Activated CD4-positive, alpha-beta T cell treated with anti-CD3 and anti-CD28 coated beads, Interleukin-2, amount 50 U/mL, for 1 hour (primary cell): ENCODE data around the gene CCDC97.
A peak's percentile ranks its signal among the peaks of the same experiment; 100 is the strongest.

Source experiments
- DNase-seq: peaks from one replicate; pipeline ENCODE4 v3.0.0-alpha.2; 2020

Gene CCDC97

DNA sequence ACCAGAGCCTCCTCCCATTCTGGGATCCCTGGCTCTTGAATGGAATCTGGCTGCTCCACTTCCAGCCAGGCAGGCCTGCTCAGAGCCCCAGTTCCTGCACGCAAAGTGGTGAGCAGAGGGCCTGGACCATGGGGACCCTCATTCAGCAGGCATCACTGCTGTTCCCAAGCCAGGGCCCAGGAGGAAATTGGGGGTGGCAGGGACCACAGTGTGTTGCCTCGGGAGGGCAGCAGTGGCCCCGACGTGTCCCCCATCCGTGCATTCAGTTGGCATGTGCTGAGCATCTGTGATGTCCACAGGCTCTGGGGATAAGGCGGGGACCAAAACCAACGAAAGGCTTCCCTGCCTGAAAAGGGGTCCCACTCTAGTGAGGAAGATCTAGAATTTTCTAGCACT, 11.2 kb downstream of the CCDC97 start:
- no peak for DNase-seq

DNA sequence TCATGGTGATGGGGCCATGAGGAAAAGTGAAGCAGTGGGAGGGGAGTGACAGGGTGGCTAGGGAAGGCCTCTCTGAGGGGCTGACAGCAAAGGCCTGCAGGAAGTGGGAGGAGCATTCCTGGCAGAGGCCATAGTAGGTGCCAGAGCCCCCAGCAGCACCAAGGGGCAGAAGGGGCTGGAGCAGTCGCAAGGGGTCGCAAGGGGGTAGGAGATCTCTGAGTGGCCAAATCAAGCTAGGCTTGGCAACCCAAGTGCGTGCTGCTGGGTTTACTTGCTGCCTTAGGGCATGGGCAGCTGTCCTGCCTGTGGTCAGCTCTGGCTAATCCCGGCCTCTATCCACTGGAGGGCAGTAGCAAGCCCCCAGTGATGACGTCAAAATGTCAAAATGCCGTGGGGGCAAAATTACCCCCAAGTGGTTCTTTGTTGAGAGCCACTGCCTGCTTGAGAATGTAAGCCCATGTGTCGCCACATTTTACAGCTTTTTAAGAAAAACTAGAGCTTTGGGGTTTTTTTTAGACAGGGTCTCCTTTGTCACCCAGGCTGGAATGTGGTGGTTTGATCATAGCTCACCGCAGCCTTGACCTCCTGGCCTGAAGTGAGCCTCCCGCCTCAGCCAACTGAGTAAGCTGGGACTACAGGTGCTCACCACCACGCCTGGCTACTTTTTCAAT, 11.8 kb downstream of the CCDC97 start:
- DNase-seq, result no peak

DNA sequence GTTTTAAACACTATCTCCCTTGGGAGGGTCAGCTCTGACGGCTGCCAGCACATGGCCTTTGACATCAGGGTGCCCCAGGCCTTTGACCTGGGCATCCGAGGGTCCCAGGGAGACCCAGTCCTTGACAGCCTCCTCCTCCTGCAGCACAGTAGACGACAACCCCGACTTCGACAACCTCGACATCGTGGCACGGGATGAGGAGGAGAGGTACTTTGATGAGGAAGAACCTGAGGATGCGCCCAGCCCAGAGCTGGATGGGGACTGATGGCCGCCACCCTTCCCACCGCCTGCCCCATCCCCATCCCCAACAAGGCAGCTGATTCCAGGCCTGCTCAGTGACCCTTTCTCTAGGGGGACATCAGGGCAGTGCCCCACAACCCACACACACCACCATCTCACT, 12.5 kb downstream of the CCDC97 start:
- no peak for DNase-seq

DNA sequence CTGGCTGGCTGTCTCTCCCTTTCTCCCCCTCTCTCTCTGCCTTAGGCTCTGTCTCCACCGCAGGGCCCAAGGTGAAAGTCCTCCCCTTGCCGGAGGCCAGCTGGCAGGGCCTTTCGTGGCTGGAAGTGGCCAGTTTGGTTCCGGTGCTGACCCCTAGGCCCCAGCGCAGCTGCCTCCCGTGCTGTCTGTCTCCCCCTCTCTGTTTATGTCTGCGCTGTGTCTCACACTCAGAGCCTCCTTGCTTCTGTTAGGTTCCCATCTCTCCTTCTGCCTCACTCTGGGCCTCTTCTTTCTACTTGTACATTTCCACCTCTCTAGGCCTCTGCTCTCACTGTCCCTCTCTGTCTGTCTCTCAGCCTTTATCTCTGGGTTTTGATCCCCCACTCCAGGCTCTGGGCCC, 13.1 kb downstream of the CCDC97 start:
- no peak for DNase-seq

DNA sequence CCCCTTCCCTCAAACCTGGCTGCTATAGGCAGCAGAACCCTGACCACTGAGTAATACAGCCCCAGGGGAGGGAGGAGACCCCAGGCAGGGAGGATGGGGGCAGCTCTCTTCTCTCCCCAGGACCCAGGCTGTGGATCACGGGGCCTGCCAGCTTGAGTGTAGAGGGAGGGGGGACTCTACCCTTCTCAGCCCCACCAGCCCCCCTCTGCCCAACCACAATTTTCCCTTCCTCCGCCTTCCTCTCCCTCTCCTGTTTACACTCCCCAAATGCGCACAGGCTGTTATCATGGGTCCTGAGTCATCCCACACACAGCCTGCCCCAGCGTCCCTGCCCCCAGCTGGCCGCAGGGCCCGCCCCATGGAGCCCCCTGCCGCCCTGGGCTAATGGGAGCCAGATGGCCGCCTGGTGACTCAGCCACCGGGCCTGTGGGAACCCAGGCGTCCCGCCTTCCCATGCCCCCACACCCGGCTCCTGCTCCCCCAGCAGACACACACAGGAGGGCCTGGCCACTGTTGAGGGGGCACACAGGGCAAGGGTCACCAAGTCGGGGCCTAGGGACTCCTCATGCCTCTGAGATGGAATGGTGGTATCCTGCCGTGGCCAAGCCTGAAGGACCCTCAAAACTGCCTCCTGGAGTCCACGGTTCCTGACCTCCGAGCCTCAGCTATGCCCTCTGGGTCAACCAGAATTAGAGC, 13.6 kb downstream of the CCDC97 start:
- no peak for DNase-seq

DNA sequence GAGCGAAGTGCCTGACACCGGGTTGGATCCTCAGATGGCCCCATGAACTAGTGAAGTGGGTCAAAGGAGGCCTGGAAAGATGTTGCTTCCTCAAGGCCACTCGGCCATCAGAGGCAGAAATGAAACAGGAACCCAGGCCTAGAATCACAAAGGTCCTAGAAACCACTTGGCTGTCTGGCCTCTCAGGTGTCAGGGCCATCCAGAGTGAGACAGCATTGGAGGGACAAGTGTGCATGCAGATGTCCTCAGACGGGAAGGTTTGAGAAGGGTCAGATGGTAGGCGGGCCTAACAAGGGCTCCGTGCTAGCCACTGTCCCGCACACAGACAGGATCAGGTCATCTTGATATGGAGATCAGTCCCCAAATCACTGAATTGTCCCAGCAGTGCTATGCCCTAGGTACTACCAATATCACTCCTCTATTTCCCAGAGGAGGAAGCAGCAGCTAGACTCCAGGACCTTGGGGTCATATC, 14.3 kb downstream of the CCDC97 start:
- DNase-seq, result no peak

DNA sequence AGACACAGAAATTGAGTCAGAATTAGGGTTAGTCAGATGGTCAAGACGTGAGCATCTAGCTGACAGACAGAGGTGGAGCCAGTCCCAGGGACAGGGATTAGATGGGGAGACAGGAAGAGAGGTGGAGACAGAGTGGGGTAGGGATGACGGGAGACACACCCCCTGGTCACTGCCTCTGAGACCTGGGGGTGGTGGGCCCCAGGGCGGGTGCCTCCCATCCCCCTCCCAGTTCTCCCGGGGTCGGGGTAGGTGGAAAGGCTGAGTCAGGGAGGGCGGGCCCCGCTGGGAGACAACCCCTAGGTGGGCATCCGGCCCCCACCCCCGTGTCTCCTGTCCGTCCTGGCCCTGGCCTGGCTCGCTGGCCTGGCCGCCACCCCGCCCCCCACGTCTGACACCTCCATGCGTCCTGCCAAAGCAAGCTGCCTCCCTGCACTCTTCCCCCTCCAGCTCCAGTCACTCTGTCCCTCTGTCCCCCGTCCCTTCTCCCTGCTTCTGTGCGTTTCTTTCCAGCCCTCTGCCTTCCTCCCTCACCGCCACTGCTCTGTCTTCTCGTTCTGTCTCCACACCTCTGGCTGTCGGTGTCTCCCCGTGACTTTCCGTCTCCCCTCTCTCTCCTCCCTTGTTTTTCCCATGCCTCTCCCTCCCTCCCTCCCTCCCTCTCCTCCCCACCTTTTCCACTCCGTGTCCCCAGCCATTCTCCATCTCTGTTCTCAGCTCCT, 15.1 kb downstream of the CCDC97 start:
- no peak for DNase-seq

DNA sequence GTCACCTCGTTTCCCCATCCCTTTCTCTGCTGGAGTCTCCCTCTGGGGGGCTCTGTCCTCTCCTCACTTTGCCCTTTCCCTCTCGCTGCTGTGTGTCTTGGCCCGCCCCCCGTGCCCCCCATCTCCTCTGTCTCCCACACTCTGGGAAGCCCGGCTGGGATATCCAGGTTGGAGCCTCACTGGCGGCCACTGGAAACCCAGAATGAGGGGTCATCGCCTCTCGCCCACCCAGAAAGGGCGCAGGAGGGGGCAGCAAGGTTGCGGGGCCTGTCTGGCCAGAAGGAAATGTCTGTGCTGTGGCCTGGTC, 15.6 kb downstream of the CCDC97 start:
- DNase-seq, result no peak

DNA sequence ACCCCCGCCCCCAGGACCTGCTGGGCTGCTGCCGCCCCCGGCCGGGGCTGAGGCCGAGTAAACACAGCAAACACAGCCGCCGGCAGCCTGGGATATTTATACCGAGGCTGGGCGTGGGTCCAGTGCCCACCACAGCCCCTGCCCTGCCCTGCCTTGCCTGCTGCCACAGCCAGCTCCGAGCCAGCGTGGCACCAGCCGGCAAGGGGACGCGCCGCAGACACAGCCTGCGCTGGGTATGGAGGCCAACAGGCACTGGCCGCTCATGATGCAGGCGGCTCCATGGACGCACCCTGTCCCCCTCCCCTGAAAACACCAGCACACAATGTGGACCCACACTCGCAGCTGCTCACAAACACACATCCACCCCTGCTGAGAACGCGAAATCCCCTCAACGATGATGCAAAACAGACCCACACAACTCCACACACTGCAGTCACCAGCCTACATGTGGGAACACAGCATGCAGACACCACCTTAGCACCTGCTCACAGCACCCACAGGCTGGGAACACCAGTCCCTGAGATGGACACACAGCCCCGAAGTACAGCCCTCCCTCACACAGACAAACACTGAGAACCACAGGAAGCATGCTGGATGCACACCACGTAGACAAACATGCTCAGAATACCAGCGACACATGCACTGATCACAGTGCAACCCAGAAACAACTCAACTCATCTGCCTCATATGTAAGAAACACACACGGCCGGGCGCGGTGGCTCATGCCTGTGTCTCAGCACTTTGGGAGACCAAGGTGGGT, 16.2 kb downstream of the CCDC97 start:
- no peak for DNase-seq

DNA sequence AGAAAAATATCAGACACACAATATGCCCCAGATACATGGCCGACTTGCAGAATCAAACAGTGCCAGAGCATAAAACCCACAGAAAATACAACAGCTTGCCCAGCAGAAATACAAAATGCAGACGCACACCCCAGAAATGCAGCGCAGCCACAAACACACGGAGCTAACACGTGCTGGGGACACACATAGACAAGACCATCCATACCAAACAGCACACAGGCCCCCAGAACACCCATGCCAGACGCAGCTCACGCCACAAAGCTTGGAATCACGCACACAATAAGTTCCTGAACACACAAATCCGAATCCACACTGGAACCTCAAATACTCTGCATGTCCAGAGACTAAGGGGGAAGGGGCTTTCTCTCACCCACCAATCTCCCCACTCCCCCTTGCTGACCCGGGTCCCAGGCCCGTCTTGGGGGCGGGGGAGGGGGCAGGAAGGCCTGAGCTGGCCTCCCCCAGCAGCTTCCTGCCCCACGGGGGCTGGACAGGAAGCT, 17.2 kb downstream of the CCDC97 start:
- no peak for DNase-seq

DNA sequence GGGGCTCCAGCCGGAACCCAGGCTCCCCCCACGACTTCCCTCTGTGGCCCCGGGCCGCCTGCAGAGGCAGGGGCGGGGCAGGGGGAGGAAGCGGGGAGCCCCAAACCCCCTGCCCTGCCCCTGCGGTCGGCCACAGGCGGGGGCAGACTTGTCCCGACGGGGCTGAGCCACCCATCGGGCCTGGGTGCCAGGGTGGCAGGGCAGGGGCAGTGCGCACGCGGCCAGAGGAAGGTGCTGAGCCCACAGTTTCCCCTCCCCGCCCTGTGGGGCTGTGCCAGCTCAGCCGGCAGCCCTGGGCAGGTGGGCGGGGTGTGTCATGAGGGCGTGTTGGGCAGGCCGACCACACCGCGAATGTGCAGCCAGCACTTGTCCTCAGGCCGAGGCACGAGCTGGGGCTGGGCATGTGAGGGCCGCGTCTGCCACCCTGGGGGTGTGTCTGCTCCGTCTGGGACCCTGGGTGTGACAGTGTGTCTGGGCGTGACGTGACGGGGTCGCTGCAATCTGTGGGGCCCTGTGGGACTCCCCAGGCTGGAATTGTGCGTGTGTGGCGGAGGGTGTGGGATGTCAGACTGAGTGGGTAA, 17.7 kb downstream of the CCDC97 start:
- DNase-seq, result peak; percentile 84

DNA sequence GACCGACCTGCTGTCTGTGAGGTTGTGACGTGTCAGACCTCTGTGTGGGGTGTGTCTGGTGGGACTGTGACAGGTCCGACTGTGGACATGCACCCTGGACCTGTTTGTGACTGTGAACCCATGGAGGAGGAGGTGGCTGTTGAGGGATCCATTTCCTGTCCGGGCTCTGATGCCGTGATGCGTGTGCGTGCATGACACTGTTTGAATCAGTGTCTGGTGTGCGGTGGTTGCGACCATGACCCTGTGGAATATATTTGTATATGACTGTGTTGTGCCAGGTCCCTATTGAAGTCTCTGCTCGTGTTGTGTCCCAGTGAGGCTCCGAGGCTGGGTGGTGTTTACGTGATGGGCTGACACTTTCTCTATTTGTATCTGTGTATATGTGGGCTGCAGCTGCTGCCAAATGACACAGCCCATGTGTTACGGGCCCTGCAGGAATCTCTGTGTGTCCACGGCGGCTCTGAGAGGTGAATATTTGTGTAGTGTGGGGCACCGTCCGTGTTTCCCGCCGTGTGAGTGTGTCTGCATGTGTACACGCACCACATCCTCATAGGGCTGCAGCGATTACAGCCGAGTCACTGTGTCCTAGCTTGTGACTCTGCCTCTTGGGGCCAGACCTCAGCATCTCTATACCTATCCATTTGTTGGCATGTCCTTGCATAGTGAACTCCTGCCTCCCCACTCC, 18.3 kb downstream of the CCDC97 start:
- no peak for DNase-seq

DNA sequence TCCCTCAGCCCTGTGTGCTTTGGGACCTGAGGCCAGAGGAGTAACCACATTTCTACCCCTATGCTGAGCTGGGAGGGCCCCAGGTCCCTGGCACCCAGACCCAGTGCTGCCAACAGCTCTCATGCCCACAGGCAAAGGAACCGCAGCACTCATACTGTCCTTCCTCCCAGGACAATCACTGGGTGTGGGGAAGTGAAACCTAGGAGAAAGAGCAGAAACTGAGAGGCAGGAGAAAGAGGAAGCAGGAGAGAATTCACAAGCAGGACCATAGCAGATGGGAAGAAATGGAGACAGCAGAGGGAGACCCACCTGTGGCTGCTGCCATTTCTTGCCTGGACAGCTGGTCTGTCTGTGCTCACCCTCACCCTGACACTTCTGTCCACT, 18.9 kb downstream of the CCDC97 start:
- DNase-seq, result no peak

DNA sequence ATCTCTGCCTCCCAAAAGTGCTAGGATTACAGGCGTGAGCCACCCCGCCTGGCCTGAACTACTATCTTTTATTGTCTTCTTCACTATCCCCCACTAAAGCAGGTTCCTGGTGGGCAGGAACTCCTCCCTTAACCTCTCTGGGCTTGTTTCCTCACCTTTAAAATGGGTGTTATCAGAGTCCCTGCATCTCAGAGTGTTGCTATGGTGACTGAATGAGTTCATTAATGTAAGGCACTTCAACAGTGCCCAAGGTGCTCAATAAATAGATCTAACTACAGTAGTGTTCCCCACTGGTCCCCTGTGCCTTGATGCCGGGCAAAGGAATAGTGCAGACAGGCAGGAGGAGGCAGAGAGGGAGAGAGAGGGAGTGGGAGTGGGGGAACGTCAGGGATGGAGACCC, 20.5 kb downstream of the CCDC97 start:
- DNase-seq, result no peak

DNA sequence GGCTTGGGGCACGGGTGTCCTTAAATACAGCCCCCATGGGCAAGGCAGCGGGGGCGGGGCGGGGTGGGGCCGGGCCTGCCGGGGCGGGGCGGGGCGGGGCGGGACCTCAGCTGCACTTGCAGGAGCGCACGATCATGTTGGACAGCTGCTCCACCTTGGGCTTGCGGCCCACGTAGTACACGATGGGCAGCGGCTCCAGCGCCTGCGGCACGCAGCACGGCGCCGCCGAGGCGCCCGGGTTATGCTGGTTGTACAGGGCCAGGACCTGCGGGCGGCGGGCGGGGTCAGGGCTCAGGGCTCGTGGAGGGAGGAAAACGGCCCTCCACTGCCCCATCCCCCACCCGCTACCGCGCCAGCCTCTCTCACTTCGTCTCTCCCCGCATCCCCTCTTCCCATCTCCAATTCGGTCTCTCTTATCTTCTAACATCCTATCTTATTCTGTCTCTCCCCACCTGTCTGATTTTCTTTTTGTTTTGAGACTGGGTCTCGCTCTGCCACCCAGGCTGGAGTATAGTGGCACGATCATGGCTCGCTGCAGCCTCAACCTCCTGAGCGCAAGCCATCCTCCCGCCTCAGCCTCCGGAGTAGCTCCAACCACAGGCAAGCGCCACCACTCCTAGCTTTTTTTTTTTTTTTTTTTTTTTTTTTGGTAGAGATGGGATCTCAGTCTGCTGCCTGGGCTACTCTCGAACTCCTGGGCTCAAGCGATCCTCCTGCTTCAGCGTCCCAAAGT, 21.1 kb downstream of the CCDC97 start:
- no peak for DNase-seq

DNA sequence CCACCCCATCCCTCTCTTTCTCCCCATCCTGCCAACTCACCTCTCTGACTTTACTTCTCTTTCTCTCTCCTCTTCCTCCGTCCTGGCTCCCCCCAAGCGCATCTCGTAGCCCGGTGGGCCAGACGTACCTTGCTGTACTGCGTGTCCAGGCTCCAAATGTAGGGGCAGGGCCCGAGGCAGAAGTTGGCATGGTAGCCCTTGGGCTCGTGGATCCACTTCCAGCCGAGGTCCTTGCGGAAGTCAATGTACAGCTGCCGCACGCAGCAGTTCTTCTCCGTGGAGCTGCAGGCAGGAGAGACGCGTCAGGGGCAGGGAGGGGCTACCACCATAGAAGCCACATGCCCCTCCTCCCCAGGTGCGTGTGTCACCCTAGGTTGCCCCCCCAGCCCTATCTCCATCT, 22.0 kb downstream of the CCDC97 start:
- DNase-seq, result no peak

DNA sequence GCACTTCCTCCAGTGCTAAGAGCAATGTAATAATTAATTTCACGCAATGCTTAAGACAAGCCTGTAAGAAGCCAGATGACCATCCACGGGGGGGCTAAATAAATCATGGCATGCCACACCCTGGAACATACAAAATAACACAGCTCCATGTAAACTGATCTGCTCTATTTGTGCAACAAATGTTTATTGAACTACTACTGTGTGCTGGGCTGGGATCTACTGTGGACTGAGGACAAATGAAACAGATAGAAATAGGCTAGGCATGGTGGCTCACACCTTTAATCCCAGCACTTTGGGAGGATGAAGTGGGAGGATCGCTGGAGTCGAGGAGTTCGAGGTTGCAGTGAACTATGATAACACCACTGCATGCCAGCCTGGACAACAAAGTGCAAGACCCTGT, 22.5 kb downstream of the CCDC97 start:
- no peak for DNase-seq

DNA sequence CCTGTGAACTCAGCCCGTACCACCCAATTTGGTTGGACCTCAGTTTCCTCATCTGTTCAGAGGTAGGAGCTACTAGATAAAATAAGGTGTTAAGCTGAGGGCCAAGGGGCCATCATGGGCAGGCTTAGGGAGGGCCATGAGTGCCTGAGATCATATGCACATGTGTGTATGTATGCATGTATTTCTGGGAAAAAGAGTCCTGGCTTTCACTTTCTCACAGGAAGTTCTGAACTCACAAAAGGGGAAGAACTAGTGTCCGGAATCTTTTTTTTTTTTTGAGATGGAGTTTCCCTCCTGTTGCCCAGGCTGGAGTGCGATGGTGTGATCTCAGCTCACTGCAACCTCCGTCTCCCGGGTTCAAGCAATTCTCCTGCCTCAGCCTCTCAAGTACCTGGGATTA, 24.8 kb downstream of the CCDC97 start:
- no peak for DNase-seq

DNA sequence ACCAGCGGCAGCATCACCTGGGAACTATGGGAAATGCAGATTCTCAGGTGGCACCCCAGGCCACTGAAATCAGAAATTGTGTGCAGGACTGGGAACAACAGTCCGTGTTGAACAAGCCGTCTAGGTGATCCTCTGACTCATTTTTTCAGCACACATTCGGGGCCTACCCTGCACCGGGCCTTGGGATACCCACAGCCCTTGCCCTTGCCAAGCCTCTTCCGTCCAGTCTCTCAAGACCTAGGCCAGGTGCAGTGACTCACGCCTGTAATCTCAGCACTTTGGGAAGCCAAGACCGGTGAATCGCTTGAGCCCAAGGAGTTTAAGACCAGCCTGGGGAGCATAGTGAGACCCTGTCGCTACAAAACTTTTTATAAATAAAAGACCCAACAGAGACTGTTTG, 25.5 kb downstream of the CCDC97 start:
- DNase-seq, result no peak

DNA sequence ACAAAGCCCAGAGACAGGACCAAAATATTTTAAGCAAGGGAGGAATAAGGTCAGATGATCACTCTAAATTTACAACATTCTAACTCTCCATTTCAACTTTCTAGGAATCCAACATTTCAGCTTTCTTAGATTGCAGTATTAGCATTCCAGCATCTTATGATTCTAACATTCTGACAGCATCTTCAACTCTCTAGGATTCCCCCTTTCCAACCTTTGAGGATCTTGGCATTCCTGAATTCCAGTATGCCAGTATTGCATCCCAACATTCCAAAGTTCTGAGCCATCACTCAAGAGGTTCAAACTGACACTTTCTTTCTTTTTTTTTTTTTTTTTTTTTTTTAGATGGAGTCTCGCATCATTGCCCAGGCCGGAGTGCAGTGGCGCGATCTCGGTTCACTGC, 30.0 kb downstream of the CCDC97 start:
- DNase-seq, result no peak

DNA sequence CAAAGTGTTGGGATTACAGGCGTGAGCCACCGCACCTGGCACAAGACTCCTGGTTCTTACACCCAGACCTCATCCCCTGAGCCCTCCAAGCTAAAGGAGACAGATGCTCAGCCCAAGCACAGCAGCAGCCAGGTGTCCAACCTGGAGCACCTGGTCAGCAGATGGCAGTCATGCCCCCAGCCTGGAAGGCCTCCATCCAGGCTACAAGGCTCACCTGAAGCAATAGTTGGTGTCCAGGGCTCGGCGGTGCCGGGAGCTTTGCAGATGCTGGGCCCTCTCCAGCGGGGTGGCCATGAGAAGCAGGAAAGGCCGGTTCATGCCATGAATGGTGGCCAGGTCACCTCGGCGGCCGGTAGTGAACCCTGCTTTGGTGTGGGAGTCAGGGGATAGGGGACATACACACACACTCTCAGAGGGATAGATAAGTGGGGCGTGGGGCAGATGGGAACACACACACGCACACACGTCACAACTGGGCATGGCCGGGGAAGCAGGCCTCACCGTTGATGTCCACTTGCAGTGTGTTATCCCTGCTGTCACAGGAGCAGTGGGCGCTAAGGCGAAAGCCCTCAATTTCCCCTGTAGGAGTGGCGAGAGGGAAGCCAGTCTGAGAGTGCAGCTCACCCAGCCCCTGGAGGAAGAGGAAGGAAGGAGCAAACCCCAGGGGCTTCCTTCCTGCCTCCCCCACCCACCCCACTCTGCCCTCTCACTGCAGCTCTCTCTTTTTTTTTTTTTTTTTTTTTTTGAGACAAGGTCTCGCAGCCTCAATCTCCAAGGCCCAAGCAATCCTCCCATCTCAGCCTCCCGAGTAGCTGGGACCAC, 31.9 kb downstream of the CCDC97 start:
- no peak for DNase-seq
